Uterus (tissue), 2 donors: Measurements from ENCODE around the gene PHYH.

Source experiments
- CTCF ChIP-seq, 4 experiments: fragments of 200-600 bp in 2 of 4; fragments of 450-650 bp in 2 of 4; sonication (generic) in 2 of 4; IDR thresholded peaks; one replicate each; pipeline ENCODE4 v1.5.1; 2016 to 2019; ENCODE audit warnings: antibody characterized with exemption in 4 of 4, mild to moderate bottlenecking in 2 of 4, moderate library complexity in 1 of 4
- POLR2A ChIP-seq, 2 donors: fragments of 450-650 bp; IDR thresholded peaks; one replicate each; pipeline ENCODE4 v1.6.1; 2016; ENCODE audit warnings: antibody characterized with exemption in 2 of 2, mild to moderate bottlenecking in 1 of 2, moderate library complexity in 1 of 2

GRCh38 chr10:13308096-13308495, 8.2 kb upstream of the PHYH start:
- no peak for TF ChIP-seq CTCF (IDR thresholded peaks at IDR 0.05)
- TF ChIP-seq POLR2A (IDR thresholded peaks at IDR 0.05): no peak
